ENCODE measurements around the gene SH3PXD2A. TPM values are rescaled to one million over a fixed set of nuclear protein-coding genes. Genes with fewer than 3 reads are reported as not detected.

The SH3PXD2A gene
- total RNA-seq, 2 experiments from 2014 or later: 16.5 to 17.9 TPM

DNA sequence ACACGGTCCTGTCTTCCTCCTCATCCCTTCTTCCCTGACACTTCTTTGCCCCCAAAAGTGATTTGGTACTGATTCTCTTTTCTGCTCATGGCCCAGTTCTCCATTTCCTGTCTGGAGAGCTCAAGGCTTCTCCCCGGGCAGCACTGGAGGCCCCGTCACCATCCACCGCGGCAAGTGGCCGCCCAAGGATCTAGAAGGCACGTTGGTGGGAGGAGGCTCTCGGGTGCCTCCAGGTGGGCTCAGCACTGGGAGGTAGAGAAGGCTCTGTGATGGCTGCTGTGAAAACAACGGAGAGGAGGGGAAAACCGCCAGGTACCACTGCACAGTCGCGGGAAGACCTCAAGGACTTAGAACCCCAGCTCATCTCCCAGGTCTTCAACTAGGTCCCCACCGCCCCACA lies 227.5 kb downstream of the SH3PXD2A start:
- POLR2A ChIA-PET: interaction anchor here (0.7 kb wide), 1 partner anchor 58 kb away, joined by 3 read pairs; no protein-coding TSS in a partner anchor
- Mint-ChIP-seq H3K27me3 (no peaks in the 10 kb centered on the region), H3K9me3 (no peaks in the 10 kb centered on the region), H3K27ac (no peak overlapping the region), H3K36me3 (ENCODE audit: low read depth) (no peaks in the 10 kb centered on the region), H3K4me3 (no peak overlapping the region), H3K4me1 (peaks cover 6% of the 10 kb centered on the region)
- CTCF ChIA-PET: interaction anchor here (1.2 kb wide), 1 partner anchor 58 kb away, joined by 3 read pairs; no protein-coding TSS in a partner anchor
- no peak for DNase-seq

DNA sequence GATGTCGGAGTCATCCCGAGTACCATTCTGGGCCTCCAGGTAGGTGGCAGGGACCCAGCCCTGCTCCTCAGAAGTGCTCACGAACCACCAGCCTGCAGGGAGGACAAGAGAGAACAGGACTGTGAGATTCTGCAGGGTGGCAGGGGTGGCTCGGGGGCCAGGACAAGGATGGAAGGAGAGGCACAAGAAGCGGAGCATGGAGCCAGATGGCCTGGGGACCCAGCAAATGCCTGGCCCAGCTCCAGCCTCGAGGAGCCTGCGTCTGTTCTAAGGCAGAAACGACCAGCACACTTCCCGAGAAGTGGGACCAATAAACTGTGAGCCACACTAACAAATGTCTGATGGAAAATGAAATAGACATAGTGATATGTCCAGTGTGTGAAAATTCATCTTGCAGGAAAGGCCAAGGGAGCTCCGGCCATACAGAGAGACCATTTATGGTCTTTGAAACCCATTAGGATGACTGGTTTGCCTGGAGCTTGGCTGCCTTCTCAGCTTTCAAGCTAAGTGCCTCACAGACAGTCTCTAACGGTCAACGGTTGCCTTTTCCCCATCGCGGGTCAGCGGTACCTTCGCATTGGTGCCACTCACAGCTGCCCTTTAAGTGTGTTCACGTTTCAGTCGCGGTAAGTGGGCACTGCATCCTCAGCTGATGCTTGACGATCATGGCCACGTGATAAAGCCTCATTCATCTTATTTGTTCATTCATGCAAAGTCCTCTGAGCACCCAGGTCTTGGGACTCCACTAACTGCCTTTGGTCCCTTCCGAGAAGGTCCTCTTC lies 228.1 kb downstream of the SH3PXD2A start:
- no peak for DNase-seq
- peaks cover 4% of the 10 kb centered on the region for H3K4me1 Mint-ChIP-seq
- H3K27ac Mint-ChIP-seq: no peak overlapping the region
- ChIA-PET POLR2A (no interaction called here), CTCF (interaction anchor here (1.2 kb wide), 1 partner anchor 59 kb away, joined by 3 read pairs; no protein-coding TSS in a partner anchor)
- H3K36me3 Mint-ChIP-seq (ENCODE audit: low read depth): no peaks in the 10 kb centered on the region
- no peaks in the 10 kb centered on the region for H3K27me3 Mint-ChIP-seq
- H3K4me3 Mint-ChIP-seq: no peak overlapping the region
- H3K9me3 Mint-ChIP-seq: no peaks in the 10 kb centered on the region

DNA sequence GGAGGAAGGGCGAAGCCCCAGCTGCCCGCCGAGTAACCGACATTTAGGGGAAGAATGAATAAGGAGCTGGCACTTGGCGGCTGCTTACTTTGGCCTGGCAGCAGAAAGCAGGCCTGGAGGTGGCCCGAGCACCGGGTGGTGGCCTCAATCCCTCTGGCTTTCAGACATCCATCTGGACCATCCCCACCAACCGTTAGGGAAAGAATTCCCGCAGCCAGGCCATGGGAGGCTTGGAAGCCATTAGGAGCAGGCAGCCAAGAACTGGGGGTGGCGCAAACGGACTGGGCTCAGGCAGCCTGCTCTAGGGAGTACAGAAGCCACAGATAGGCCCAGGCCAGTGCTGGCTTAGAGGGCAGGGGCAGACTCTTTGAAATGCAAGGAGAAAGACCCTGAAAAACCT lies 229.2 kb downstream of the SH3PXD2A start:
- Mint-ChIP-seq H3K36me3 (ENCODE audit: low read depth) (no peaks in the 10 kb centered on the region), H3K4me3 (no peak overlapping the region), H3K27ac (no peak overlapping the region), H3K27me3 (no peaks in the 10 kb centered on the region), H3K4me1 (no peaks in the 10 kb centered on the region), H3K9me3 (no peaks in the 10 kb centered on the region)
- POLR2A ChIA-PET: no interaction called here
- CTCF ChIA-PET: no interaction called here
- DNase-seq: no peak

DNA sequence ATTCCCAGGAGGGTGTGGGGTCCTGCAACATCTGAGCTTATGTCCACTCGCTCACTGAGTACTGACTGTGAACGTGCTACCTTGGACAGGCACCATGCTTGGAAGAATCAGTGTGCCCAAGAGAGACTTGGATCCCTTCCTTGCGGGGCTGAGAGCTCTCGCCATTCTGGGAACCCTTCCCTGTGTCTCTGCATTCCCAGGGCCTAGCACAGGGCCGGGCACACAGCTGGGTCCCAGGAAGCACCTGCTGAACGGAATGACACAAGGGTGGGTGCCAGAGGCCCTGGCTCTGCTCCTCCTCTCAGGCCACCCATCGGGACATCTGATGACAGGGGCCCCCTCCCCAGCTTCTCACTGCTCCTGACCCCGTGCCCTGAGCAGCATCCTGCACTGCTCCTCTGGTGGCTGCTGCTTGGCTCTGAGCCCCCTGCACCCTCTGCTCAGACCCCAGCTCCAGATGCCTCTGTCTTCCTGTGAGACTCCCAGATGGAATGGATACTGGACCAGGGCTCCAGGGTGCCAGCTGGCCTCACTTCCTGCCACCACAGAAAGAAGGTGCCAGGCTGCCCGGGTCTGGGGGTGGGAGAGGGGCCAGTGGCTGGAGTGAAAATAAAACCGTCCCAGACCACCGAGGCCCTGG lies 232.3 kb downstream of the SH3PXD2A start:
- H3K27ac Mint-ChIP-seq: no peak overlapping the region
- no peaks in the 10 kb centered on the region for H3K4me1 Mint-ChIP-seq
- H3K4me3 Mint-ChIP-seq: no peak overlapping the region
- H3K9me3 Mint-ChIP-seq: no peaks in the 10 kb centered on the region
- H3K36me3 Mint-ChIP-seq (ENCODE audit: low read depth): peaks cover 4% of the 10 kb centered on the region
- no peak for DNase-seq
- H3K27me3 Mint-ChIP-seq: no peaks in the 10 kb centered on the region
- CTCF ChIA-PET: interaction anchor here (1.0 kb wide), 1 partner anchor 63 kb away, joined by 3 read pairs; no protein-coding TSS in a partner anchor
- POLR2A ChIA-PET: no interaction called here

DNA sequence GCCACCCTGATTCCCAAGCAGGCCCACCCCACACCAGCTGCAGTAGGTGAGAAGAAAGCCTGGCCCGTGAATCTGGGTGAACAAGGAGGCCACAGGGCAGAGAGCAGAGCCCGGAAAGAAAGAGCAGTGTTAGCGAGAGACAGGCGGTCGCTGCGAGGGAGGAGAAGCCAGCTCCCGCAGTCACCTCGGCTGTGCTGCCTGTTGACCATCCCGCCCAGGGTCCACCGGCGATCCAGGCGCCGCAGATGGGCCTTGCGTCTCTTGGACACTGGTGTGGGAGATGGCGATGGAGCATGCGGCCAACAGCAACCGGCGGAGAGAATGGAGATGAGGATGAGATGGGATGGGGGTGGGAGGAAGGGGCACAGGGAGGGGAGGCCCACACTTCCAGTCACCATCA lies 233.1 kb downstream of the SH3PXD2A start:
- peaks cover 4% of the 10 kb centered on the region for H3K36me3 Mint-ChIP-seq (ENCODE audit: low read depth)
- DNase-seq: no peak
- ChIA-PET CTCF (no interaction called here), POLR2A (no interaction called here)
- no peak overlapping the region for H3K4me3 Mint-ChIP-seq
- H3K27me3 Mint-ChIP-seq: no peaks in the 10 kb centered on the region
- H3K27ac Mint-ChIP-seq: no peak overlapping the region
- no peaks in the 10 kb centered on the region for H3K9me3 Mint-ChIP-seq
- no peaks in the 10 kb centered on the region for H3K4me1 Mint-ChIP-seq

DNA sequence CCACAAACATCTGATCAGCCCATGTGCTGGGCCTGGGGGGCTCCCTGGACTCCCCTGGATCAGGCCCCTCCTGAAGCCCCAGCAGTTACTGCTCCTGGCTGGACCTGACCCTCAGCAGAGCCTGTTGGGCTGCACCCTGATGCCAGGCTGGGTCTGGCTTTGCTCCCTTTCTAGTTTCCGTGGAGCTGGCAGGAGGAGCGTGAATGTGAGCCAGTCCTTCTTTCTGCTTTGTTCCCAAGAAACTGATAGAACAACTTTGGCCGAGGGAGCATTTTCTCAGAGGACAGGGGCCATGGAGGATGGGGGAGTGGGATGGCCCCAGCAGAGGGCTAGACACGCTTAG lies 233.6 kb downstream of the SH3PXD2A start:
- Mint-ChIP-seq H3K9me3 (no peaks in the 10 kb centered on the region), H3K27ac (no peak overlapping the region), H3K4me3 (no peak overlapping the region), H3K4me1 (no peaks in the 10 kb centered on the region), H3K27me3 (no peaks in the 10 kb centered on the region), H3K36me3 (ENCODE audit: low read depth) (peaks cover 4% of the 10 kb centered on the region)
- DNase-seq: no peak
- POLR2A ChIA-PET: no interaction called here
- CTCF ChIA-PET: no interaction called here

DNA sequence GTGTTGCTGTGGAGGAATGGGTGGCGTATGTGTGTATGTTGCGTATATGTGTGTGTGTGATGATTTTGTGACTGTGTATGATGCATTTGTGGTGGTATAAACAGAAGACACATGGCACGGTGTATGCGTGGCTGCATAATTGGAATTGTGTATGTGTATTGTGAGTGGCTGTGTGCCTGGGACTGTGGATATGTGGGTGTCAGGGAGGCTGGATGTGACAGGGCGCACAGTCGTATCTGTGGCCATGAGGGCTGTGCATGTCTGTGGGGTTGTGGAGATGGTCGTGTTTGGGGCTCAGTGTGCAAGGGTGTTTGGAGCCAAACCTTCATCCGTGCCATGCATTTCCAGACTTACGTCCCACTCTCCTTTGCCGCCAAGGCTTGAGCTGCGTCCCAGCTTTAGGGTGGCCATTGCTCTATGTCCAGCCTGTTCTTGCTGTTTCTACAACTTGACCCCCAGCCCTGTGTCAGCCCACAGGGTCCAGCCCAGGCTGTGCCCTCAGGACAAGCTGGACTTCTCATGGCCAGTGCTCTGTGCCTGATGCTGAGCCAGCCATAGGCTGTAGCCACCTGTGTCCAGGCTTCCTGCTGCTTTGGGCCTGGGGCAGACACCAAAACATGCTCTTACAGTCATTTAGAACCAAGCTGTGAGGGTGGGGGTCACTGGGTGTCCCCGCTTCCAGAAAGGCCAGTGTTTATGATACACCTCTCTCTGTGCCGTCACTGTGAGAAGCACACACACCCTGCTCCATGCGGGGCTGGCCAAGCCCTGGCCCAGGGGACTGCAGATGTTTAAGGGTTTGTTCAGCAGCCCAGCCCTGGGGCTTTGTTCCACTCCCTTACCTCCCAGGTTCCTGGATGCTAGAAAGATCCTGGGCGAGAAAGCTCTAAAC lies 234.2 kb downstream of the SH3PXD2A start:
- Mint-ChIP-seq H3K4me1 (no peaks in the 10 kb centered on the region), H3K27ac (no peak overlapping the region), H3K27me3 (no peaks in the 10 kb centered on the region), H3K4me3 (no peak overlapping the region), H3K36me3 (ENCODE audit: low read depth) (peaks cover 4% of the 10 kb centered on the region), H3K9me3 (no peaks in the 10 kb centered on the region)
- ChIA-PET CTCF (no interaction called here), POLR2A (interaction anchor here (1.4 kb wide), 1 partner anchor 16 kb away, joined by 3 read pairs; no protein-coding TSS in a partner anchor)
- DNase-seq: no peak

DNA sequence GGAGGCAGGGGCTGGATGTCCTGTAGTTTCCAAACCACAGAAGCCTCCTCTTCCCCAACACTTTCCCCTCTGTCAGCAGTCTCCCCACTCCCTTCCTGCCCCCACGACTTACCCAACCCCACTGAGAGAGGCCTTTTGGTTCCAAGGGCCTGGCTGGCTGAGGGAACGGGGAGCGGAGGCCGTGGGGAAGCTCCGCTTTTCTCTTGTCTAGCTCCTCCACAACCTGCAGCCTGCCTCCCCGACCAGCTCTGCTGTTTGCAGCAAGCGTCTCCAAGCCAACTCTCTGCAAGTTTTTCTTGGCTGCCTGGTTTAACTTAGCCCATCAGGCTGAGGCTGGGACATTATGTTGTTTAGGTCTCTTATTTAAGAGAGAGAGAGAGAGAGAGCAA lies 235.0 kb downstream of the SH3PXD2A start:
- H3K4me3 Mint-ChIP-seq: no peak overlapping the region
- DNase-seq: no peak
- CTCF ChIA-PET: no interaction called here
- no peaks in the 10 kb centered on the region for H3K27me3 Mint-ChIP-seq
- POLR2A ChIA-PET: interaction anchor here (1.4 kb wide), 1 partner anchor 15 kb away, joined by 3 read pairs; no protein-coding TSS in a partner anchor
- H3K9me3 Mint-ChIP-seq: no peaks in the 10 kb centered on the region
- no peak overlapping the region for H3K27ac Mint-ChIP-seq
- no peaks in the 10 kb centered on the region for H3K4me1 Mint-ChIP-seq
- peaks cover 4% of the 10 kb centered on the region for H3K36me3 Mint-ChIP-seq (ENCODE audit: low read depth)

DNA sequence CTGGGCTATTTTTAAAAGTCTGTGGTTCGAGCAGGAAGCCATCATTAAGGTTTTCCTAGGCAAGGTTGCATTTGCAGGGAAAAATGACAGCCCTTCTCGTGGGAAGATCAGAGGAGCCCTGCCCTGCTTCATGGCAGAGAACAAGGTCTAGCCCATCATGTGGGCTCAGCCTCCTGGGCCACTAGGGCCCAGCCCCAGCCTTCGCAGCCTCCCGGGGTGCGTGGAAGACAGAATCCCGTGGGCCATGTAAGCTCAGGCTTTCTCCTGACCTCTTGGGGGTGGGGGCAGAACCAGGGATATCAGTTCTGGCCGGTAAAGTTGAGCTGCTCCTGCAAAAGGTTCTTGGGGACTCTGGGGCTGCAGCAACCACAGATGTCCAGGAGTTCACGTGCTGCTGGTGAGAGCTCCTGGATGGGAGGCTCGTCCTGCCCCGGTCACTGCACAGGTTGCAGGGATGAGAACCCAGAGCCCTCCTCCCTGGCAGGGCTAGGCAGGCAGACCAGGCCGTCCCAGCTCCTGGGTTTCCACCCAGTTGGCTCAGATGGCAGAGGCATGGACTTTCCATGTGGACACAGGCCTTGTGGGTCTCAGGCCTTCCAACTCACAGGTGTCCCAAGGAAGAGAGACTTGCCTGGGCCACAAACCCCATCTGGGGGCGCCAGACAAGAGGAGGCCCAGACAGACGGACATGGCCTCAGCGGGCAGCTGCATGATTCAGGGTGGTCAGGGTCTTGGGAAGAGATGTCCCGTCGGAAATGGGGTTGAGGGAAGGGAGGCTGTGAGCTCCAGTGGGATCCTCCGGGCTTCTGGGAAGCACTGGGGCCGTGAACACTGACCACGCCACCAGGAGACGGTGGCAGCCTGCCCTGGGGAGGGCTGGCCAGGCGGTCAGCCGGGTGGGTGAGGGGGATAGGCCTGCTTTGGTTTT lies 235.7 kb downstream of the SH3PXD2A start:
- POLR2A ChIA-PET: interaction anchor here (1.4 kb wide), 1 partner anchor 14 kb away, joined by 3 read pairs; no protein-coding TSS in a partner anchor
- H3K4me3 Mint-ChIP-seq: no peak overlapping the region
- DNase-seq: no peak
- H3K4me1 Mint-ChIP-seq: peaks cover 1% of the 10 kb centered on the region
- no peak overlapping the region for H3K27ac Mint-ChIP-seq
- H3K27me3 Mint-ChIP-seq: no peaks in the 10 kb centered on the region
- peaks cover 4% of the 10 kb centered on the region for H3K36me3 Mint-ChIP-seq (ENCODE audit: low read depth)
- CTCF ChIA-PET: no interaction called here
- no peaks in the 10 kb centered on the region for H3K9me3 Mint-ChIP-seq

DNA sequence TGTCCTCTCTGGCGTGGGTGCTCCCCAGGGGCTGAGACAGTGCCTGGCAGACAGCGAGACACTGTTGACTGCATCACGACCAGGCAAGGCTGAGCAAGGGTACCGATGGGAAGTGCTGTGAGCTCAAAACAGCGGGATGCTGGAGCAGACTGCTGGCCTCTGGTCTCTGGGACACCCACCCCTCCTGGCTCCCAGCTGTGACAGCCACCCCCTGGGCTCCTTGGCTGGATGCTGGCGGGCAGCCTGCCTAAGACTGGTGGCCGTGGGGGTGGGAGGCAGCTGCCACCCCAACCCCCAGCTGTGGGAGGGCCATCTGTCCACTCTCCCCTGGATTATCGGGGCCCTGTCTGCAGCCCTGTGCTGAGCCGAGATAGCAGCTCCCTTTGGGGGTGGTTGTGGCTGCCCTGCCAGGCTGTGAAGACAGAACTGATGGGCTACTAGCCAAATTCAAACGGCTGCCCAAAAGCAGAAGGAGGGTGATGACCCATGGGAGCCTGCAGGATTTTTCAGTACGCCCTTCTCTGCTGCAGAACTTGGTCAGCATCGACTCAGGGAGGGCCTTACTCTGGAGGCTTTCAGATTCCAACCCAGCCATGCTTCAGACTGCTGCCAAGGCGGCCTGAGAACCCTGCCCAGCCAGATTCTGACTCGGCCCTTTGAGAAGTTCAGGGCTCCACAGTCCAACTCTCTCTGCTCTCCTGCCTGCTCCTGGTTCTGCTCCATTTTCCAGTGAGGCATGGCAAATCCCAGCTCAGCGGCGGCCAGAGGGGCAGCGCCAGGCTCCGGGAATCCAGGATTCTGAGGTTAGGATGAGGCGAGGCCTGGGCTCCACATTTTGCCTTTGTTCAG lies 236.6 kb downstream of the SH3PXD2A start:
- H3K9me3 Mint-ChIP-seq: no peaks in the 10 kb centered on the region
- H3K4me3 Mint-ChIP-seq: no peak overlapping the region
- no peaks in the 10 kb centered on the region for H3K27me3 Mint-ChIP-seq
- peaks cover 6% of the 10 kb centered on the region for H3K36me3 Mint-ChIP-seq (ENCODE audit: low read depth)
- peaks cover 6% of the 10 kb centered on the region for H3K4me1 Mint-ChIP-seq
- POLR2A ChIA-PET: no interaction called here
- H3K27ac Mint-ChIP-seq: no peak overlapping the region
- DNase-seq: no peak
- CTCF ChIA-PET: interaction anchor here (0.9 to 1.1 kb wide), 2 partner anchors 13 to 67 kb away, joined by 3 read pairs; no protein-coding TSS in a partner anchor

DNA sequence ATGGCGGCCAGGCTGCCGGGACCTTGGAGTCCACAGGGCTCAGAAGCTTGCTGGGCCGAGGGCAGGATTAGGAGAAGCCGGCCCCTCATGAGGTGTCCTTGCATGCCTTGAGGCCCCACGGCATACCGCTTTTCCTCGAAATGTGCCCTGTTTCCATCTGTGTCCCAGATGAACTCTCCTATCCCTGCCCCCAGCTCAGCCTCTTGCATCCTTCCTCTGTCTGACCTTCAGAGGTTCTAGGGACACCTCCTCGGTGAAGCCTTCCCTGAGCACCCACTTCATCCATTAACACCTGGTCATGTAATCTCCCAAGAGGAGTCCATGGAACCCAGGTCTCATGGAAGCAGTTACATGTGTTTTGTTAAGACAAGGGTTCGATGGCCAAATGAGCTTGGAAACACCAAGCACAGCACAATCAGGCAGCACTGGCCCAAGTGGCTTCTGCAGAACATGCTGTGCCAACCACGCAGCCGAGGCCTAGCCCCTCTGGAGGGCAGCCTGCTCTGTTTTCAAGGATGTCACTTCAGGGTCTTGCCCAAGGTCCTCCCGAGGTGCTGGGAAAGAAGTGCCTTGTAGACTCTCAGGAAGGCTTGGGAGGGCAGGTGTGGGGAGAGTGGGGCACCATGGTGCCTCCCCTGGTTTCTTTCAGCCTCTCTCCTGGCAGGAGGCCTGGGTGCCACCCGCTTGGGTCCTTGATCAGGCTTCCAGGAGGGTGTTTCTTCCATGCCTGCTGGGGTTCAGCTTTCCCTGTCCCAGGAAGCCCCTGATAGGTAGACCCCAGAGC lies 237.6 kb downstream of the SH3PXD2A start:
- Mint-ChIP-seq H3K4me1 (peaks cover 6% of the 10 kb centered on the region), H3K36me3 (ENCODE audit: low read depth) (peaks cover 6% of the 10 kb centered on the region), H3K4me3 (no peak overlapping the region), H3K27me3 (no peaks in the 10 kb centered on the region), H3K27ac (no peak overlapping the region), H3K9me3 (no peaks in the 10 kb centered on the region)
- ChIA-PET POLR2A (no interaction called here), CTCF (interaction anchor here (0.9 to 1.1 kb wide), 2 partner anchors 12 to 68 kb away, joined by 3 read pairs; no protein-coding TSS in a partner anchor)
- DNase-seq: no peak
